ENCODE data around the gene UQCC2.

UQCC2 gene

GRCh38 chr6:33708516-33709204, 2.8 kb downstream of the UQCC2 start:
- in situ Hi-C loops (cut with MboI; ENCODE audit: low sequenced_read_pairs), result loop anchor here (10.0 kb wide), 1 partner anchor 124 kb away; the partner anchor contains the start of gene BAK1

DNA sequence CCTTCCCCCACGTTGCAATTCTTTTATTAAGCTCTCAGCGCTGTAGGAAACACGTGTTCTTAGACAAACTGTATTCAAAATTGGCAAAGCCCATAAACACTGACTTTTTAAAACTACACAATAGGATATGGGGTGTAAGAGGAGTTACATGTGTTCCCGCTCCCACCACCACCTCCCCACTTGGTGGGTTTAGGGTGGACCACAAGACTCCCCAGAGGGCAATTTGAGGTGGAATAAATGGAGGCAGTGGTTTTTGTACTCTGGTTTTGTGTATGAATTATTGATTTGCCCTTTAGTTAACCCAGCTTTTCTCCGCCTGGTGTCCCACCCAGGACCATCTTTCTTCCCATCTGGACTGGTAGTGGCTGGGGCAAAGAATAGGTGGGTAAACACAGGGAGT, 3.7 kb downstream of the UQCC2 start:
- in situ Hi-C loops (cut with MboI; ENCODE audit: low sequenced_read_pairs), result loop anchor here (10.0 kb wide), 1 partner anchor 123 kb away; the partner anchor contains the start of gene BAK1

- in situ Hi-C loops (cut with MboI; ENCODE audit: low sequenced_read_pairs), result loop anchor here (10.0 kb wide), 1 partner anchor 121 kb away; the partner anchor contains the start of gene BAK1
Observed at GRCh38 chr6:33705955-33706725, 5.4 kb downstream of the UQCC2 start.

GRCh38 chr6:33705268-33705885, 6.1 kb downstream of the UQCC2 start:
- in situ Hi-C loops (cut with MboI; ENCODE audit: low sequenced_read_pairs), result loop anchor here (10.0 kb wide), 1 partner anchor 121 kb away; the partner anchor contains the start of gene BAK1

- in situ Hi-C loops (cut with MboI; ENCODE audit: low sequenced_read_pairs), result loop anchor here (10.0 kb wide), 1 partner anchor 120 kb away; the partner anchor contains the start of gene BAK1
Observed at GRCh38 chr6:33704215-33705066, 7.1 kb downstream of the UQCC2 start.

DNA sequence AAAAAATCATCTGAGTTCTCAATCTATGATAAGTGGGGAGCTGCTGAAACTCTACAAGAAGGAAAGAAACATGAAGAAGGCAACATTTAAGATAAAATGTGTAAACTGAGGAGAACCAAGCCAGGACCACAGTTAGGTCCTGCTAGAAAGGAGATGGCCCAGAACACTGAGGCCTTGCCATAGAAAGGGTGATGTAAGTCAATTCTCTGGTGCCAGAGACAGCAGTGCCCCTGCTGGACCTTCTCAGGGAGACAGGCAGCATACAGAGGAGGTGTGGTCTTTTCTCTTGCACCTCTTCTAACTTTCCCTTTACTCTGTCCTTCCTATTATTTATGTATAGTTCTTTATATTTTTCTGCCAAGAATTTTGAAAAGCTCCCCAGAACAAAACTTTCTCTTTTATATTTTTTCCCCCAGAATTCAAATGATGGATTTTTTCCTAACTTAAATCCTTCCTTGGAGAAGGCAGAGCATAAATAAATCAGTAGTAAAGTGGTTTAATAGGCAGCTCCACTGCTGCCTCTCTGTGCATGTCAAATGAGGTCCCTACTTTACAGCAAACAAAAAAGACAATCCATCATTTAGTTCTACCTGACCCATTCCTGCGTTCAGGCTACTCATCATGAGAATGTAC, 9.0 kb downstream of the UQCC2 start:
- in situ Hi-C loops (cut with MboI; ENCODE audit: low sequenced_read_pairs), result loop anchor here (10.0 kb wide), 1 partner anchor 118 kb away; the partner anchor contains the start of gene BAK1

DNA sequence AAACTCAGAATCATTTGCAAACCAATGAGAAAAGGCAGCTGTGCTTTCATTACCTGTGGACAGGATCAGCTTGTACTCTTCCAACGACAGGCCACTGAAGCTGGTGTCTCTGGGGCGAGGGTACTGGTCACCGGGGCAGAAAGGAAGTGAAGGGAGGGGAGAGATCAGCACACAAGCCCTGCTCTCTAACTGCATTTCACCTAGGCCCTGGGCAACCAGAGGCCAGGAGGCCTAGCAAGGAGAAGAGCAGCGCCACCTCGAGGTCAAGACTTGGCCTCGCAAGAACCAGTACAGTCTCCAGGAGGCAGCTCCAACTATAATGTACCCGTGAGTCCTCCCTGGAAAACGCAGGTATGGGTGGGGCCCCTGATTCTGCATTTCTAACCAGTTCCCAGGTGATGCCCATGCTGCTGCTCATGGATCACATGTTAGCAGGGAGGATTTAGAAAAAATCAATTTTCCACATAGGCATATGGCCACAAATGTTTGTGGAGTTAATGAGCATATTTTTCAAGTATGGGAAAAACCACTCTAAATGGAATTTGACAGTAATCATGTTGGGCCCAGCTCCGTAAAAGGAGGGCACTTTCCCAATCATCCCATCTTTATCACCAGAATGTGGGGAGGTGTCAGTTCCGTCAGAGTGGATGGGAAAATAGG, 11.0 kb downstream of the UQCC2 start:
- in situ Hi-C loops (cut with MboI; ENCODE audit: low sequenced_read_pairs), result loop anchor here (10.0 kb wide), 1 partner anchor 116 kb away; the partner anchor contains the start of gene BAK1

DNA sequence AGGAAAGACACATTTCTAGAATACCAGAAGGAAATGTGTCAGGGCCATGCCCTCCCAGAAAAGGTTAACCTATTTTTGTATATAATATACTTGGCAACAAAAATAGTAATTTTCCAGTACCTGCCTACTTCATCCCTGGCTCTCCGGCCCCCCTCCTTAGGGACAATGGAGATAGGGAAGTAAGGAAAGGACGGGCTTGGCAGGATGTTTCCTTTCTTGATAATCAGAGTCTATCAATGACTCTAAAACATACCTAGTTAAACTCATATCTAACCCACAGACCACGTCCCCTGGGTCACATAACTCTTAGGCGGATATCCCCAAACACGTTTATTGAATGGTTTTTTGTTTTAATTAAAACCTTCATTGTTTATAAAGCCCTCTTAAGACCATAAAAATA, 11.8 kb downstream of the UQCC2 start:
- in situ Hi-C loops (cut with MboI; ENCODE audit: low sequenced_read_pairs), result loop anchor here (10.0 kb wide), 1 partner anchor 115 kb away; the partner anchor contains the start of gene BAK1

- in situ Hi-C loops (cut with MboI; ENCODE audit: low sequenced_read_pairs), result no loop called here
Observed at GRCh38 chr6:33699131-33699530, 12.4 kb downstream of the UQCC2 start.

- in situ Hi-C loops (cut with MboI; ENCODE audit: low sequenced_read_pairs), result no loop called here
Observed at GRCh38 chr6:33698494-33698893, 13.0 kb downstream of the UQCC2 start.

DNA sequence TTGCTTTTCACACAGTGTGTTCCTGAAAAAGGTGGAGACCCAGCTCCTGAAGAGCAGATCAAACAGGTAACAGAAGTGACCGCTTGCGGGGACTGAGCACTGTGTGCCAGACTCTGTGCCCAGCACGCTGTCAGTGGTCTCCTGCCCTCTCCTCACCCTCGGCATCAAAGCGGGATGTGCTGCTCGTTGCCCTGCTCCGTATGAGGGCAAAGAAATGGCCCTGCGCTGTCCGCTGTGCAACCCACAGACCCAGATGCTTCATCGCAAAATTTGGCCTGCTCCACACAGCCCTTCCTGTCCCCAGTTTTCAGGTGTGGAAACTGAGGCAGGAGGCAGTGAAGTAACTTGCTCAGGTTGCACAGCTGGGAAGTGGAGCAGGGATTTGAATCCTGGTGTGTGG, 13.7 kb downstream of the UQCC2 start:
- in situ Hi-C loops (cut with MboI; ENCODE audit: low sequenced_read_pairs), result no loop called here

- in situ Hi-C loops (cut with MboI; ENCODE audit: low sequenced_read_pairs), result no loop called here
Observed at GRCh38 chr6:33696548-33697518, 14.7 kb downstream of the UQCC2 start.

DNA sequence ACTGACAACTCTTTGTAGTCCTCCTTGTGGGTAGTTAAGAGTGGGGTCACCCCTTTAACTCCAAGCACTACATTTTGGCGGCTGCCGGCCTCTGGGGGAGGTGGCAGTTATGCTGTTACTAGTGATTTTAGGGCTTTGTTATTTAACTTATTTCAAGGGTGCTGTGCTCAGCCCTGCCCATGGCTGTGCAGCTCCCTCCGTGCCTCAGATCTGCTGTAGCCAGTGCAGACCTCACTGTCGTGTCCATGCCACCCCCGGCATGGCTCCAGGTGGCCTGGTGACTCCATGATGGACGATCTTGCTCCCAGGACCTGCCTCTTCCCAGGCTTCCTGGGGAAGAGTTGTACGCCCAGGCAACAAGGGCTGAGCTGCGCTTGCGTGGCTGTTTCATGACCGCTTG, 15.4 kb downstream of the UQCC2 start:
- in situ Hi-C loops (cut with MboI; ENCODE audit: low sequenced_read_pairs), result no loop called here

GRCh38 chr6:33695451-33695887, 16.0 kb downstream of the UQCC2 start:
- in situ Hi-C loops (cut with MboI; ENCODE audit: low sequenced_read_pairs), result no loop called here

DNA sequence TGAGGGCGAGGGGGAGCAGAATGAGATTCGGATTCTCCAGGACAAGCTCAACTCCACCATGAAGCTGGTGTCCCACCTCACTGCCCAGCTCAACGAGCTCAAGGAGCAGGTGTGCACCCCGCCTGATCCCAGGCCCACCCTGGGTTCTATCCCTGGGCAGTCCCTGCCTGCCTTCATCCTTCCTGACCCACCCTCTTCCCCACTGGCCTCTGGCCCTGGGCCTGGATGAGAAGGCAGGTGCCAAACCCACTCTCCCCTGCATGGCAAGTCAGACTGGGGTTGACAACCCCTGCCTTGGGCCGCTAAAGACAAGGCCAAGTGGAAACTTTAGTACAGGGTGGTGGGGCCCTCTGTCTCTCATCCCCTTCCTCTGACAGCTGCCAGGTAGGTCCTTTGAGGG, 16.5 kb downstream of the UQCC2 start:
- in situ Hi-C loops (cut with MboI; ENCODE audit: low sequenced_read_pairs), result no loop called here

DNA sequence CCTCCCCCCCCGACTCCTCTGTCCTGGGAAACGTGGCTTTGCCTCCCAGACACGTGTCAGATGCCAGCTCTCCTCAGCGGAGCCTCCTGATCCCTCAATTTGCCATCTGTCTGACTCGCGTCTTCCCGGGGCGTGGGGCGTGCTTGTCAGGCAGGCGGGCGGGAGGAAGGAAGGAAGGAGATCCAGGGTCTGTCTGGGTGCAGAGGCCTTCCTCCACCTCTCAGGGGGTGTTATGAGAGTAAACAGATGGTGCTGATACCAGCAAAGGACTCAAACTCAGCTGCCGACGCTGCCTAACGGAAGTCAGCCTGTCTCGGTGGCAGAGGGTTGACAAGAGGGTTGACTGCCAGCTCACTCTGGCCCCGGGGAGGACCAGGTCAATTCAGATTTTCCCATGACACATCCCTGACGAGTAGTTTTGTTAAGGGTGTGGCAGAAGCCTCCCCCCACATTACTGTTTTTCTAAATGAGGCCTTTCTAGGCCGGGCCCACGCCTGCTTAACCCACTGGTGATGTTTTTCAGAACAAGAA, 17.0 kb downstream of the UQCC2 start:
- in situ Hi-C loops (cut with MboI; ENCODE audit: low sequenced_read_pairs), result no loop called here

DNA sequence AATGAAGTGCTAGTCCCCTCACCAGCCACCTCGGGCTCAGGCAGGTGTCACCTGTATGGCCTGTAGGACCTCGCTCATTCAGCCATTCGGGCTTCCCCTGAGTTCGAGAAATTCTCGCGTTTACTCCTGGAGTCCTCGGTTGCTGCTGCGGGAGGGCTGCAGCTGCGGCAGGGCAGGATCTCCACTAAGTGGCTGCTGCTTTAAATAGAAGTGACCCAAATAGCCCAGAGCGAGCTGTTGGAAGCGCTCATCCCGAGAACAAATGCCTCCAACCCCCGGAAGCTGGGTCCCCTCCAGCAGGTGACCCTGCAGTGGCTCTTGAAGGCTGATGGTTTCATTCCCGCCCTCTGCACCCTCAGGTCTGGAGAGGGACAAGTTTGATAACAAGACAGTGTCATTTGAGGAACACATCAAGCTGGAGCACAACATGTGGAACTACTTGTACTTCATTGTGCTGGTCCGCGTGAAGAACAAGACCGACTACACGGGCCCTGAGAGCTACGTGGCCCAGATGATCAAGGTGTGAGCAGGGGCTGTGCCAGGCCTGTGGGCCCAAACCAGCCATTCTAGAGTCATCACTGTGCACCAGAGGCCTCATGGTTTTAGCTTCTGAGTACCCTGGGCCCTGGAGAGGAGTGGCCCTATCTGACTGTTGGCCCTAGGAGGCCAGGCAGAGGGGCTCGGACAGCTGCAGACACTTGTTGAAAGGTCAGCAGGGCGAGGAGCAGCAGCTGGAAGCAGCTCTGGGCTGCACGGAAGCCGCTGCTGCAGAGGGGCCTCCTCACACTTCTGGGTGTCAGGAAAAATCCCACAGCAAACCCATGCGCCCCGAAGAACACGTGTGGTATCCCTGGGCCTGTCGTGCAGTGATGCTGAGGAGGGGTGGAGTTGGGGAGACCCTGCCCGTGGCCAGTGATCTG, 18.1 kb downstream of the UQCC2 start:
- in situ Hi-C loops (cut with MboI; ENCODE audit: low sequenced_read_pairs), result no loop called here

Data from HL-60/S4 treated with phorbol 12-myristate 13-acetate at 8.2 ng/mL for 4 days and 3 days (cell line).